ENCODE results near the gene AMBRA1. TPM values are rescaled to one million over a fixed set of nuclear protein-coding genes. Genes with fewer than 3 reads are reported as not detected.

AMBRA1 gene
- total and polyA plus RNA-seq, 2 of the 8 experiments (the other 6 are each of a cell fraction or from before 2014, with no cell fraction given) = 14.2 to 37.4 TPM

GRCh38 chr11:46529928-46530574 is 63.8 kb downstream of the AMBRA1 start:
- FAIRE-seq = no peak

More at GRCh38 chr11:46529928-46530574, 63.8 kb downstream of the AMBRA1 start:
- TF ChIP-seq RFX5 (IDR thresholded peaks at IDR 0.05; ENCODE audit: borderline replicate concordance, low read depth, low read length) (no peak), CHD2 (IDR thresholded peaks at IDR 0.05; ENCODE audit: low read length) (no peak), FOSL1 (IDR thresholded peaks at IDR 0.05; ENCODE audit: insufficient read depth, low read depth, low read length) (no peak), POU5F1 (IDR thresholded peaks at IDR 0.05; ENCODE audit: low read depth, low read length) (no peak), NANOG (IDR thresholded peaks at IDR 0.05; ENCODE audit: insufficient read depth, low read depth, low read length, poor library complexity, severe bottlenecking) (no peak), TBP (IDR thresholded peaks at IDR 0.05; ENCODE audit: low read depth, low read length) (no peak)
- TF ChIP-seq, protein P1, sequence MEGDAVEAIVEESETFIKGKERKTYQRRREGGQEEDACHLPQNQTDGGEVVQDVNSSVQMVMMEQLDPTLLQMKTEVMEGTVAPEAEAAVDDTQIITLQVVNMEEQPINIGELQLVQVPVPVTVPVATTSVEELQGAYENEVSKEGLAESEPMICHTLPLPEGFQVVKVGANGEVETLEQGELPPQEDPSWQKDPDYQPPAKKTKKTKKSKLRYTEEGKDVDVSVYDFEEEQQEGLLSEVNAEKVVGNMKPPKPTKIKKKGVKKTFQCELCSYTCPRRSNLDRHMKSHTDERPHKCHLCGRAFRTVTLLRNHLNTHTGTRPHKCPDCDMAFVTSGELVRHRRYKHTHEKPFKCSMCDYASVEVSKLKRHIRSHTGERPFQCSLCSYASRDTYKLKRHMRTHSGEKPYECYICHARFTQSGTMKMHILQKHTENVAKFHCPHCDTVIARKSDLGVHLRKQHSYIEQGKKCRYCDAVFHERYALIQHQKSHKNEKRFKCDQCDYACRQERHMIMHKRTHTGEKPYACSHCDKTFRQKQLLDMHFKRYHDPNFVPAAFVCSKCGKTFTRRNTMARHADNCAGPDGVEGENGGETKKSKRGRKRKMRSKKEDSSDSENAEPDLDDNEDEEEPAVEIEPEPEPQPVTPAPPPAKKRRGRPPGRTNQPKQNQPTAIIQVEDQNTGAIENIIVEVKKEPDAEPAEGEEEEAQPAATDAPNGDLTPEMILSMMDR (IDR thresholded peaks at IDR 0.05; ENCODE audit: control extremely low read depth in 1 of 3, insufficient read depth in 1 of 3, low read depth in 1 of 3, low read length in 3 of 3) = no peak
- Histone ChIP-seq H3K27ac (ENCODE audit: low read depth, low read length) (no peak overlapping the region), H3K9me3 (ENCODE audit: insufficient read depth in 2 of 2, low read depth in 1 of 2, low read length in 1 of 2) (no peaks in the 10 kb centered on the region), H3K23me2 (ENCODE audit: low read depth, low read length) (no peaks in the 10 kb centered on the region), H3K79me1 (ENCODE audit: low read depth, low read length) (peaks cover 5% of the 10 kb centered on the region; the same call in 1 of the 2 replicates), H2AK5ac (ENCODE audit: low read depth, low read length) (no peak overlapping the region), H3K4me1 (replicated peaks in 1 of 4; ENCODE audit: control insufficient read depth in 3 of 4, insufficient read depth in 4 of 4, low read length in 3 of 4) (peaks cover 0 to 6% (median 1%) of the 10 kb centered on the region in 4 experiments; a peak in 3 of 7 replicates), H3K18ac (ENCODE audit: extremely low read depth, low read length) (no peak overlapping the region), H3K36me3 (ENCODE audit: control insufficient read depth in 2 of 4, insufficient read depth in 4 of 4, low read length in 3 of 4) (no peaks in the 10 kb centered on the region), H2BK15ac (ENCODE audit: low read length) (no peak overlapping the region), H4K8ac (ENCODE audit: extremely low read depth, insufficient read depth, low read length) (no peak overlapping the region), H2BK20ac (ENCODE audit: low read length) (no peak overlapping the region), H2BK120ac (replicated peaks; ENCODE audit: low read depth, low read length) (no peak overlapping the region), H3K27me3 (replicated peaks in 1 of 4; ENCODE audit: control insufficient read depth in 3 of 4, extremely low read depth in 1 of 4, insufficient read depth in 3 of 4, low read length in 3 of 4) (no peaks in the 10 kb centered on the region), H2BK5ac (ENCODE audit: low read depth, low read length) (no peak overlapping the region), H4K5ac (ENCODE audit: insufficient read length, low read depth, low read length) (no peak overlapping the region), H4K91ac (replicated peaks; ENCODE audit: insufficient read length, low read length) (no peak overlapping the region), H3K4ac (replicated peaks; ENCODE audit: insufficient read length, low read depth, low read length) (no peak overlapping the region), H4K20me1 (replicated peaks in 1 of 2; ENCODE audit: control insufficient read depth in 1 of 2, insufficient read depth in 2 of 2, low read length in 2 of 2) (peaks cover 0 to 7% of the 10 kb centered on the region in 2 experiments), H3K56ac (replicated peaks; ENCODE audit: insufficient read length, low read depth, low read length) (no peak overlapping the region), H3K79me2 (ENCODE audit: control insufficient read depth in 1 of 2, insufficient read depth in 2 of 2, low read length in 2 of 2) (peaks cover 0 to 61% of the 10 kb centered on the region in 2 experiments; a peak in 3 of 4 replicates), H3K4me2 (ENCODE audit: insufficient read depth in 1 of 2, low read depth in 2 of 2, low read length in 2 of 2) (no peak overlapping the region), H3K23ac (ENCODE audit: insufficient read length) (no peak overlapping the region), H2AFZ (ENCODE audit: low read length) (no peak overlapping the region), H2BK12ac (ENCODE audit: low read depth, low read length) (no peak overlapping the region), H3K4me3 (ENCODE audit: extremely low read depth in 1 of 4, insufficient read depth in 2 of 4, low read depth in 3 of 4, low read length in 4 of 4) (no peak overlapping the region), H3K14ac (ENCODE audit: insufficient read length) (no peak overlapping the region), H3K9ac (replicated peaks in 1 of 4; ENCODE audit: extremely low read depth in 1 of 4, low read depth in 3 of 4, low read length in 3 of 4) (no peak overlapping the region)
- 90% methylated on average over 6 of the region's 6 CpGs; no CpG with 5 or more reads in 1 of the 2 experiments for WGBS, 2 experiments (ENCODE audit: extremely low coverage in 1 of 2, insufficient coverage in 1 of 2, insufficient read length in 1 of 2, insufficient replicate concordance in 2 of 2, low coverage in 1 of 2, low lambda C conversion rate in 2 of 2, missing lambda C conversion rate in 1 of 2)
- DNase-seq (ENCODE audit: low read depth in 1 of 2, low spot score in 2 of 2) = no peak
- ChIA-PET CTCF (ENCODE audit: partially characterized antibody) (interaction anchor here (0.6 to 4.3 kb wide), 61 partner anchors 8 to 230 kb away, joined by 3 to 33 read pairs (median 5); partner anchors contain the start of gene AMBRA1), POLR2A (ENCODE audit: partially characterized antibody) (no interaction called here)

Data from H1 (cell line).